Liver (tissue), 9 donors: ENCODE measurements around the gene FBXL2. TPM values are rescaled to one million over a fixed set of nuclear protein-coding genes. Genes with fewer than 3 reads are reported as not detected.
A peak's percentile ranks its signal among the peaks of the same experiment; 100 is the strongest.

ENCODE experiments used
- DNase-seq: peaks from one replicate; pipeline ENCODE4 v3.0.0-alpha.2; 2017; ENCODE audit warnings: low spot score
- H3K27ac ChIP-seq, 2 donors: one replicate each; pipeline ENCODE4 v1.7.0; 2013; ENCODE audit warnings: inconsistent platforms in 2 of 2, low read length in 2 of 2, control low read depth in 1 of 2, low read depth in 1 of 2, mild to moderate bottlenecking in 1 of 2
- H3K27me3 ChIP-seq, 4 donors: one replicate each; pipeline versions ENCODE4 v1.6.1 to v1.7.0; 2013; ENCODE audit warnings: low read length in 3 of 4, inconsistent platforms in 1 of 4, mild to moderate bottlenecking in 1 of 4, moderate library complexity in 1 of 4; ENCODE audit not compliant: control insufficient read depth in 4 of 4, insufficient read depth in 4 of 4
- H3K36me3 ChIP-seq, 4 donors: one replicate each; pipeline versions ENCODE4 v1.6.1 to v1.7.0; 2013; ENCODE audit warnings: low read length in 3 of 4, mild to moderate bottlenecking in 3 of 4, low read depth in 1 of 4, moderate library complexity in 1 of 4; ENCODE audit not compliant: control insufficient read depth in 4 of 4, insufficient read depth in 3 of 4
- H3K4me1 ChIP-seq, 4 donors: one replicate each; pipeline versions ENCODE4 v1.6.1 to v1.7.0; 2013; ENCODE audit warnings: low read length in 3 of 4, mild to moderate bottlenecking in 3 of 4, moderate library complexity in 1 of 4; ENCODE audit not compliant: control insufficient read depth in 4 of 4, insufficient read depth in 4 of 4
- H3K4me3 ChIP-seq, 3 donors: one replicate each; pipeline versions ENCODE4 v1.6.1 to v1.7.0; 2013; ENCODE audit warnings: low read length in 3 of 3, control low read depth in 1 of 3, low read depth in 1 of 3, mild to moderate bottlenecking in 1 of 3
- H3K9ac ChIP-seq, 2 donors: one replicate each; pipeline ENCODE4 v1.7.0; 2013; ENCODE audit warnings: low read length in 2 of 2, mild to moderate bottlenecking in 2 of 2, moderate library complexity in 2 of 2, control low read depth in 1 of 2, low read depth in 1 of 2
- H3K9me3 ChIP-seq, 4 donors: one replicate each; pipeline versions ENCODE4 v1.6.1 to v1.7.0; 2013; ENCODE audit warnings: low read length in 3 of 4; ENCODE audit not compliant: control insufficient read depth in 4 of 4
- FOXA1 ChIP-seq: IDR thresholded peaks from 2 replicates; pipeline ENCODE4 v1.6.1; 2016; ENCODE audit warnings: antibody characterized with exemption
- FOXA2 ChIP-seq: IDR thresholded peaks from 2 replicates; pipeline ENCODE4 v1.6.1; 2016; ENCODE audit warnings: antibody characterized with exemption
- HNF4G ChIP-seq: IDR thresholded peaks from 2 replicates; pipeline ENCODE4 v1.6.1; 2016; ENCODE audit warnings: antibody characterized with exemption
- NR2F2 ChIP-seq: IDR thresholded peaks from 2 replicates; pipeline ENCODE4 v1.6.1; 2016; ENCODE audit warnings: antibody characterized with exemption
- RAD21 ChIP-seq, 2 donors: IDR thresholded peaks; 2 replicates each; pipeline ENCODE4 v1.6.1; 2016; ENCODE audit warnings: antibody characterized with exemption in 2 of 2, mild to moderate bottlenecking in 2 of 2
- RXRA ChIP-seq, 2 donors: IDR thresholded peaks; 2 replicates each; pipeline ENCODE4 v1.6.1; 2017 to 2018; ENCODE audit warnings: antibody characterized with exemption in 2 of 2, mild to moderate bottlenecking in 1 of 2
- SP1 ChIP-seq: IDR thresholded peaks from 2 replicates; pipeline ENCODE4 v1.6.1; 2018; ENCODE audit warnings: antibody characterized with exemption, mild to moderate bottlenecking
- TAF1 ChIP-seq: conservative IDR thresholded peaks from 2 replicates; pipeline ENCODE4 v1.6.1; 2016; ENCODE audit warnings: antibody characterized with exemption, mild to moderate bottlenecking
- YY1 ChIP-seq: IDR thresholded peaks from 2 replicates; pipeline ENCODE4 v1.6.1; 2016; ENCODE audit warnings: antibody characterized with exemption, mild to moderate bottlenecking
- WGBS: extraction: QIAGEN DNeasy Blood & Tissue Kit; methylation state at CpG from one replicate; pipeline ENCODE4 v1.1.7; 2013; 5-methylcytosine and 5-hydroxymethylcytosine counted together
- polyA plus RNA-seq, 2 donors: library from polyadenylated mRNA; stranded (reverse) in 1 of 2; unstranded in 1 of 2; fragments of 200-250 nt in 1 of 2; fragments of >200 nt in 1 of 2; fragmentation: Nextera tagmentation in 1 of 2; extraction: Ambion mirVana in 1 of 2; gene quantifications; one replicate each; pipeline versions ENCODE4 v1.2.1 to v1.2.3, GENCODE V29; 2013 to 2015
- total RNA-seq, 2 donors: library from RNA; depleted of rRNA; stranded (reverse); fragments of >200 nt; gene quantifications; one replicate each; pipeline ENCODE4 v1.2.3, GENCODE V29; 2014
- TF ChIP-seq, protein P1 (sequence below): fragments of 150-350 bp; IDR thresholded peaks from 2 replicates; pipeline ENCODE4 v1.5.1; 2017; ENCODE audit warnings: improper control_type of control experiment, low read depth, low read length; ENCODE audit not compliant: missing input control
- TF ChIP-seq, protein P2 (sequence below): IDR thresholded peaks from 2 replicates; pipeline ENCODE4 v1.6.1; 2016; ENCODE audit warnings: antibody characterized with exemption, mild to moderate bottlenecking
- TF ChIP-seq, protein P3 (sequence below): IDR thresholded peaks from 2 replicates; pipeline ENCODE4 v1.6.1; 2016; ENCODE audit warnings: antibody characterized with exemption
- TF ChIP-seq, protein P4 (sequence below): IDR thresholded peaks from 2 replicates; pipeline ENCODE4 v1.6.1; 2016; ENCODE audit warnings: antibody characterized with exemption
- donor health status: healthy.
- donor health status: healthy.
- donor health status: healthy.
- donor health status: healthy.
- donor health status: healthy.

Gene FBXL2
- total and polyA plus RNA-seq, 4 donors = 0.24 to 1.3 (median 0.81) TPM

GRCh38 chr3:33372218-33373081, 95.2 kb downstream of the FBXL2 start (continued):
- TF ChIP-seq, protein P1, sequence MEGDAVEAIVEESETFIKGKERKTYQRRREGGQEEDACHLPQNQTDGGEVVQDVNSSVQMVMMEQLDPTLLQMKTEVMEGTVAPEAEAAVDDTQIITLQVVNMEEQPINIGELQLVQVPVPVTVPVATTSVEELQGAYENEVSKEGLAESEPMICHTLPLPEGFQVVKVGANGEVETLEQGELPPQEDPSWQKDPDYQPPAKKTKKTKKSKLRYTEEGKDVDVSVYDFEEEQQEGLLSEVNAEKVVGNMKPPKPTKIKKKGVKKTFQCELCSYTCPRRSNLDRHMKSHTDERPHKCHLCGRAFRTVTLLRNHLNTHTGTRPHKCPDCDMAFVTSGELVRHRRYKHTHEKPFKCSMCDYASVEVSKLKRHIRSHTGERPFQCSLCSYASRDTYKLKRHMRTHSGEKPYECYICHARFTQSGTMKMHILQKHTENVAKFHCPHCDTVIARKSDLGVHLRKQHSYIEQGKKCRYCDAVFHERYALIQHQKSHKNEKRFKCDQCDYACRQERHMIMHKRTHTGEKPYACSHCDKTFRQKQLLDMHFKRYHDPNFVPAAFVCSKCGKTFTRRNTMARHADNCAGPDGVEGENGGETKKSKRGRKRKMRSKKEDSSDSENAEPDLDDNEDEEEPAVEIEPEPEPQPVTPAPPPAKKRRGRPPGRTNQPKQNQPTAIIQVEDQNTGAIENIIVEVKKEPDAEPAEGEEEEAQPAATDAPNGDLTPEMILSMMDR = peak; percentile 91
- TF ChIP-seq FOXA2 (no peak), TAF1 (no peak), HNF4G (no peak), NR2F2 (no peak)

DNA sequence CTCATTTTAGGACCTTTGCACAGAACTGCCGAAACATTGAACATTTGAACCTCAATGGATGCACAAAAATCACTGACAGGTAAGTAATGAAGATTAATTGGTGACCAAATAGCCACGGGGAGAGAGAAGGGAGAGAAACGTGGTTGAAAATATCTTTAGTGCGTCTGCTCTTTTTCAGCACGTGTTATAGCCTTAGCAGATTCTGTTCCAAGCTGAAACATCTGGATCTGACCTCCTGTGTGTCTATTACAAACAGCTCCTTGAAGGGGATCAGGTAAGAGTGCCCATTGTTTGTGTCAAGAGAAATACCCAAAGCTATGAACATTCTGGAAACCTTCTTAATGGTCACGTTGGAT, 95.8 kb downstream of the FBXL2 start:
- H3K4me3 ChIP-seq = no peak overlapping the region
- TF ChIP-seq RAD21 (IDR thresholded peaks at IDR 0.05) (no peak), TAF1 (no peak), RXRA (IDR thresholded peaks at IDR 0.05) (no peak), SP1 (no peak), YY1 (no peak), FOXA2 (no peak), FOXA1 (no peak)
- TF ChIP-seq, protein P2, sequence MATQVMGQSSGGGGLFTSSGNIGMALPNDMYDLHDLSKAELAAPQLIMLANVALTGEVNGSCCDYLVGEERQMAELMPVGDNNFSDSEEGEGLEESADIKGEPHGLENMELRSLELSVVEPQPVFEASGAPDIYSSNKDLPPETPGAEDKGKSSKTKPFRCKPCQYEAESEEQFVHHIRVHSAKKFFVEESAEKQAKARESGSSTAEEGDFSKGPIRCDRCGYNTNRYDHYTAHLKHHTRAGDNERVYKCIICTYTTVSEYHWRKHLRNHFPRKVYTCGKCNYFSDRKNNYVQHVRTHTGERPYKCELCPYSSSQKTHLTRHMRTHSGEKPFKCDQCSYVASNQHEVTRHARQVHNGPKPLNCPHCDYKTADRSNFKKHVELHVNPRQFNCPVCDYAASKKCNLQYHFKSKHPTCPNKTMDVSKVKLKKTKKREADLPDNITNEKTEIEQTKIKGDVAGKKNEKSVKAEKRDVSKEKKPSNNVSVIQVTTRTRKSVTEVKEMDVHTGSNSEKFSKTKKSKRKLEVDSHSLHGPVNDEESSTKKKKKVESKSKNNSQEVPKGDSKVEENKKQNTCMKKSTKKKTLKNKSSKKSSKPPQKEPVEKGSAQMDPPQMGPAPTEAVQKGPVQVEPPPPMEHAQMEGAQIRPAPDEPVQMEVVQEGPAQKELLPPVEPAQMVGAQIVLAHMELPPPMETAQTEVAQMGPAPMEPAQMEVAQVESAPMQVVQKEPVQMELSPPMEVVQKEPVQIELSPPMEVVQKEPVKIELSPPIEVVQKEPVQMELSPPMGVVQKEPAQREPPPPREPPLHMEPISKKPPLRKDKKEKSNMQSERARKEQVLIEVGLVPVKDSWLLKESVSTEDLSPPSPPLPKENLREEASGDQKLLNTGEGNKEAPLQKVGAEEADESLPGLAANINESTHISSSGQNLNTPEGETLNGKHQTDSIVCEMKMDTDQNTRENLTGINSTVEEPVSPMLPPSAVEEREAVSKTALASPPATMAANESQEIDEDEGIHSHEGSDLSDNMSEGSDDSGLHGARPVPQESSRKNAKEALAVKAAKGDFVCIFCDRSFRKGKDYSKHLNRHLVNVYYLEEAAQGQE = no peak
- TF ChIP-seq, protein P3, sequence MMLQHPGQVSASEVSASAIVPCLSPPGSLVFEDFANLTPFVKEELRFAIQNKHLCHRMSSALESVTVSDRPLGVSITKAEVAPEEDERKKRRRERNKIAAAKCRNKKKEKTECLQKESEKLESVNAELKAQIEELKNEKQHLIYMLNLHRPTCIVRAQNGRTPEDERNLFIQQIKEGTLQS = no peak
- TF ChIP-seq, protein P4, sequence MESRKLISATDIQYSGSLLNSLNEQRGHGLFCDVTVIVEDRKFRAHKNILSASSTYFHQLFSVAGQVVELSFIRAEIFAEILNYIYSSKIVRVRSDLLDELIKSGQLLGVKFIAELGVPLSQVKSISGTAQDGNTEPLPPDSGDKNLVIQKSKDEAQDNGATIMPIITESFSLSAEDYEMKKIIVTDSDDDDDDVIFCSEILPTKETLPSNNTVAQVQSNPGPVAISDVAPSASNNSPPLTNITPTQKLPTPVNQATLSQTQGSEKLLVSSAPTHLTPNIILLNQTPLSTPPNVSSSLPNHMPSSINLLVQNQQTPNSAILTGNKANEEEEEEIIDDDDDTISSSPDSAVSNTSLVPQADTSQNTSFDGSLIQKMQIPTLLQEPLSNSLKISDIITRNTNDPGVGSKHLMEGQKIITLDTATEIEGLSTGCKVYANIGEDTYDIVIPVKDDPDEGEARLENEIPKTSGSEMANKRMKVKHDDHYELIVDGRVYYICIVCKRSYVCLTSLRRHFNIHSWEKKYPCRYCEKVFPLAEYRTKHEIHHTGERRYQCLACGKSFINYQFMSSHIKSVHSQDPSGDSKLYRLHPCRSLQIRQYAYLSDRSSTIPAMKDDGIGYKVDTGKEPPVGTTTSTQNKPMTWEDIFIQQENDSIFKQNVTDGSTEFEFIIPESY = no peak
- TF ChIP-seq, protein P1 = no peak
- DNase-seq = no peak

More for the DNA sequence above, 95.8 kb downstream of the FBXL2 start:
- H3K27ac ChIP-seq = no peak overlapping the region
- WGBS = 42% methylated on average over 6 of the region's 6 CpGs
- no peaks in the 10 kb centered on the region for H3K36me3 ChIP-seq
- no peak overlapping the region for H3K9ac ChIP-seq
- H3K27me3 ChIP-seq = no peaks in the 10 kb centered on the region
- H3K9me3 ChIP-seq = no peaks in the 10 kb centered on the region
- H3K4me1 ChIP-seq = peaks cover 0 to 6% (median 2%) of the 10 kb centered on the region in 4 donors
